GM23338 (cell line): ENCODE measurements around the gene ROS1. TPM values are rescaled to one million over a fixed set of nuclear protein-coding genes. Genes with fewer than 3 reads are reported as not detected.

Experiments
- ATAC-seq: fragments of 200-7000 bp; cut with Tn5 transposase; 3 replicates; pipeline ENCODE4 v1.9.1; 2020
- DNase-seq: peaks from one replicate; pipeline ENCODE4 v3.0.0-alpha.2; 2015; ENCODE audit warnings: low spot score
- H2AFZ ChIP-seq: fragments of 200-600 bp; sonication (generic); 2 replicates; pipeline ENCODE4 v1.8.0; 2016; ENCODE audit warnings: antibody characterized with exemption, mild to moderate bottlenecking, moderate library complexity
- H3F3A ChIP-seq: fragments of 200-600 bp; sonication (generic); replicated peaks from 2 replicates; pipeline ENCODE4 v1.8.0; 2017; ENCODE audit warnings: antibody characterized with exemption, mixed run types, low read depth
- H3K27ac ChIP-seq: fragments of 200-600 bp; sonication (generic); 2 replicates; pipeline ENCODE4 v1.6.1; 2016; ENCODE audit warnings: low read depth
- H3K27me3 ChIP-seq: fragments of 200-600 bp; sonication (generic); 2 replicates; pipeline ENCODE4 v1.8.0; 2016; ENCODE audit warnings: mild to moderate bottlenecking, mixed run types, moderate library complexity; ENCODE audit not compliant: insufficient read depth
- H3K36me3 ChIP-seq: fragments of 200-600 bp; sonication (generic); 2 replicates; pipeline ENCODE4 v1.8.0; 2016; ENCODE audit warnings: mild to moderate bottlenecking; ENCODE audit not compliant: insufficient read depth
- H3K4me1 ChIP-seq: fragments of 200-600 bp; sonication (generic); 2 replicates; pipeline ENCODE4 v1.8.0; 2016; ENCODE audit warnings: mild to moderate bottlenecking, moderate library complexity; ENCODE audit not compliant: insufficient read depth
- H3K4me2 ChIP-seq: fragments of 200-600 bp; sonication (generic); 2 replicates; pipeline ENCODE4 v1.7.1; 2017; ENCODE audit warnings: mixed run types
- H3K4me3 ChIP-seq: fragments of 200-600 bp; sonication (generic); 2 replicates; pipeline ENCODE4 v1.6.1; 2016; ENCODE audit warnings: mixed run types
- H3K79me2 ChIP-seq: fragments of 200-600 bp; sonication (generic); replicated peaks from 2 replicates; pipeline ENCODE4 v1.8.0; 2017; ENCODE audit warnings: mild to moderate bottlenecking; ENCODE audit not compliant: insufficient read depth
- H3K9me2 ChIP-seq: fragments of 200-600 bp; sonication (generic); 2 replicates; pipeline ENCODE4 v1.8.0; 2017; ENCODE audit not compliant: insufficient read depth
- H4K20me1 ChIP-seq: fragments of 200-600 bp; sonication (generic); replicated peaks from 2 replicates; pipeline ENCODE4 v1.8.0; 2017; ENCODE audit warnings: mild to moderate bottlenecking; ENCODE audit not compliant: insufficient read depth
- H3K27ac Mint-ChIP-seq: 2 replicates; pipeline ENCODE4 v1.8.0; 2020; ENCODE audit warnings: inconsistent platforms, mild to moderate bottlenecking, moderate library complexity, mixed read lengths
- H3K27me3 Mint-ChIP-seq: 3 replicates; pipeline ENCODE4 v1.8.0; 2022; ENCODE audit warnings: low read depth, mild to moderate bottlenecking, moderate library complexity, mixed read lengths, inconsistent platforms; ENCODE audit not compliant: insufficient read depth, poor library complexity
- H3K36me3 Mint-ChIP-seq: 3 replicates; pipeline ENCODE4 v1.8.0; 2021; ENCODE audit warnings: low read depth, mild to moderate bottlenecking, inconsistent platforms, moderate library complexity, mixed read lengths
- H3K4me1 Mint-ChIP-seq: 3 replicates; pipeline ENCODE4 v1.8.0; 2020; ENCODE audit warnings: mild to moderate bottlenecking, inconsistent platforms, mixed read lengths
- H3K4me3 Mint-ChIP-seq: 3 replicates; pipeline ENCODE4 v1.8.0; 2021; ENCODE audit warnings: moderate library complexity, mild to moderate bottlenecking, inconsistent platforms, mixed read lengths
- H3K9me3 Mint-ChIP-seq: 3 replicates; pipeline ENCODE4 v1.8.0; 2020; ENCODE audit warnings: moderate library complexity, mild to moderate bottlenecking, inconsistent platforms, mixed read lengths
- CREB1 ChIP-seq: fragments of 250-450 bp; sonication (Bioruptor Pico); IDR thresholded peaks from 2 replicates; pipeline ENCODE4 v1.5.0; 2020; ENCODE audit warnings: low read depth, mild to moderate bottlenecking, moderate library complexity
- ETS1 ChIP-seq: IDR thresholded peaks from 2 replicates; pipeline ENCODE4 v1.6.1; 2016; ENCODE audit warnings: antibody characterized with exemption
- EZH2 ChIP-seq: fragments of 200-600 bp; sonication (generic); IDR thresholded peaks from one replicate; pipeline ENCODE4 v1.8.0; 2017; ENCODE audit warnings: antibody characterized with exemption, mild to moderate bottlenecking, low read depth; ENCODE audit not compliant: unreplicated experiment
- EZH2phosphoT487 ChIP-seq: fragments of 200-600 bp; sonication (generic); IDR thresholded peaks from one replicate; pipeline ENCODE4 v1.8.1; 2018; ENCODE audit warnings: antibody characterized with exemption; ENCODE audit not compliant: unreplicated experiment
- JUNB ChIP-seq: IDR thresholded peaks from one replicate; pipeline ENCODE4 v1.6.1; 2016; ENCODE audit warnings: antibody characterized with exemption; ENCODE audit not compliant: unreplicated experiment
- NANOG ChIP-seq: IDR thresholded peaks from 2 replicates; pipeline ENCODE4 v1.6.1; 2016; ENCODE audit warnings: antibody characterized with exemption, borderline replicate concordance
- POLR2AphosphoS5 ChIP-seq: IDR thresholded peaks from 2 replicates; pipeline ENCODE4 v1.6.1; 2016; ENCODE audit warnings: antibody characterized with exemption, low read depth
- REST ChIP-seq: IDR thresholded peaks from one replicate; pipeline ENCODE4 v1.6.1; 2018; ENCODE audit warnings: antibody characterized with exemption; ENCODE audit not compliant: unreplicated experiment
- STAT1 ChIP-seq: IDR thresholded peaks from one replicate; pipeline ENCODE4 v1.6.1; 2016; ENCODE audit warnings: antibody characterized with exemption; ENCODE audit not compliant: unreplicated experiment
- ZNF114 ChIP-seq: fragments of 250-450 bp; sonication (Bioruptor Pico); IDR thresholded peaks from 2 replicates; pipeline ENCODE4 v1.5.0; 2020; ENCODE audit warnings: mild to moderate bottlenecking, moderate library complexity
- ZNF462 ChIP-seq: fragments of 250-450 bp; sonication (Bioruptor Pico); IDR thresholded peaks from 2 replicates; pipeline ENCODE4 v1.5.0; 2020; ENCODE audit warnings: mild to moderate bottlenecking, moderate library complexity
- polyA plus RNA-seq: library from polyadenylated mRNA; unstranded; fragments of >200 nt; fragmentation: Nextera tagmentation; extraction: Ambion mirVana; gene quantifications from 2 replicates; pipeline ENCODE4 v1.2.1, GENCODE V29; 2016
- total RNA-seq: library from RNA; depleted of rRNA; stranded (reverse); fragments of >200 nt; shearing (Covaris generic); gene quantifications from 2 replicates; pipeline ENCODE4 v1.2.3, GENCODE V29; 2014

The ROS1 gene
- total and polyA plus RNA-seq, 2 experiments from 2014 or later: not detected

GRCh38 chr6:117417851-117418250 is 7.9 kb downstream of the ROS1 start (continued):
- TF ChIP-seq REST: no peak
- no peak for TF ChIP-seq STAT1
- no peak for TF ChIP-seq EZH2
- no peak for TF ChIP-seq CREB1 (CRISPR knock-in tag)
- no peak for TF ChIP-seq NANOG
- TF ChIP-seq ZNF114 (CRISPR knock-in tag): no peak

GRCh38 chr6:117414770-117415169 is 11.0 kb downstream of the ROS1 start:
- Histone ChIP-seq H3K27me3 (no peaks in the 10 kb centered on the region), H3K27ac (no peak overlapping the region), H3K4me2 (no peak overlapping the region), H3K36me3 (no peaks in the 10 kb centered on the region), H3F3A (no peaks in the 10 kb centered on the region), H4K20me1 (no peaks in the 10 kb centered on the region), H3K4me3 (no peak overlapping the region), H2AFZ (no peak overlapping the region), H3K79me2 (no peaks in the 10 kb centered on the region), H3K9me2 (no peaks in the 10 kb centered on the region), H3K4me1 (no peaks in the 10 kb centered on the region)
- Mint-ChIP-seq H3K27ac (no peak overlapping the region), H3K4me3 (no peak overlapping the region), H3K9me3 (no peaks in the 10 kb centered on the region), H3K27me3 (peaks cover 3% of the 10 kb centered on the region), H3K4me1 (peaks cover 22% of the 10 kb centered on the region), H3K36me3 (no peaks in the 10 kb centered on the region)
- peak; percentile 39; the same call in 2 of the 3 replicates for ATAC-seq
- TF ChIP-seq EZH2phosphoT487 (no peak), STAT1 (no peak), ZNF114 (CRISPR knock-in tag) (no peak), ZNF462 (CRISPR knock-in tag) (no peak), POLR2AphosphoS5 (no peak), ETS1 (no peak), JUNB (no peak), NANOG (no peak), CREB1 (CRISPR knock-in tag) (no peak)
- peak; percentile 9 for DNase-seq
